Measurements from ENCODE around the gene SPATS2.
"Not testable (repeated sequence)": the region's sequence is repeated elsewhere in the genome, so short reads cannot be mapped to it uniquely, and the experiment has no call there.

SPATS2 gene

DNA sequence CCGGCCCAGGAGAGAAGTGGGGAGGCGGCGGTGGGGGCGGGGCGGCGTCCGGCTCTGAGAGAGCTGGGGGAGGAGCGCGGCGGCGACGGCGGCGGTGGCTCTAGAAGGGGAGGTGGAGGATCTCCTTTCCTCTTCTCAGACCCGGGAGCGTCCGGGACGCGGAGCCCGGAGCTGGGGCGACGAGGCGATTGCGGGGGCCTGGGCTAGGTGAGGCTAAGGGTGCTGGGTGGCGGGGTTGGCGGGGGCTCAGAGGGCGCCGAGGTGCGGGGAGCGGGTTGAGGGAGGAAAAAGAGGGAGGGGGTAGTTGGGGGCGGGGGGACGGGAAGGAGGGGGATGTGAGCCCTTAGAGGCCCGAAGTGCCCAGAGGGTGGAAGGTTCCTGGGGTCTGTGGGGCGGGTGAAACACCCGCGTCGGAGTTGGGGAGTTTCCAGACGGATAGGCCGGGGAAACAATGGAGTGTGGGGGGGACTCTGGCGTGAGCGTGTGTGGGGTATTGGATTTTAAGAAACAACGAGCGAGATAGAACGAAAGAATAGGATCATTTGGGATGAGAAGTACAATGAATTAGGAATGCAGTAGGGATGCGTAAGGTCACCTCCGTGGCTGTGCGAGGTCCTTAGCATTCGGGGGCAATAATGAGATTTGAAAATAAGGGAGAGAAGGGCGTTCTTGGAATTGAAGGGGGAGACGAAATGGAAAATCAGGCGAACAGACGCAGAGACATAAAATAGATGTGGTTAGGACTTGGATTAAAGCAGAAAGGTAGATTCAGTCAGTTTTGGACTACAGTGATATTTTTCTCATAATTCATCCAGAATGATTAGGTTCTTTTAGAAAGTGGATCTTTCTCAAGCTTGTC lies at the start of gene SPATS2:
SPATS2 (plus strand) TSS at position 82 of the 859 bp plus-strand sequence. CDS start 93,551 bp downstream, outside the sequence.
- no peak for DNase-seq
- intact Hi-C loops (cut with DNase I): loop anchor here (1.0 kb wide), 1 partner anchor 20 kb away; no protein-coding TSS in a partner anchor

DNA sequence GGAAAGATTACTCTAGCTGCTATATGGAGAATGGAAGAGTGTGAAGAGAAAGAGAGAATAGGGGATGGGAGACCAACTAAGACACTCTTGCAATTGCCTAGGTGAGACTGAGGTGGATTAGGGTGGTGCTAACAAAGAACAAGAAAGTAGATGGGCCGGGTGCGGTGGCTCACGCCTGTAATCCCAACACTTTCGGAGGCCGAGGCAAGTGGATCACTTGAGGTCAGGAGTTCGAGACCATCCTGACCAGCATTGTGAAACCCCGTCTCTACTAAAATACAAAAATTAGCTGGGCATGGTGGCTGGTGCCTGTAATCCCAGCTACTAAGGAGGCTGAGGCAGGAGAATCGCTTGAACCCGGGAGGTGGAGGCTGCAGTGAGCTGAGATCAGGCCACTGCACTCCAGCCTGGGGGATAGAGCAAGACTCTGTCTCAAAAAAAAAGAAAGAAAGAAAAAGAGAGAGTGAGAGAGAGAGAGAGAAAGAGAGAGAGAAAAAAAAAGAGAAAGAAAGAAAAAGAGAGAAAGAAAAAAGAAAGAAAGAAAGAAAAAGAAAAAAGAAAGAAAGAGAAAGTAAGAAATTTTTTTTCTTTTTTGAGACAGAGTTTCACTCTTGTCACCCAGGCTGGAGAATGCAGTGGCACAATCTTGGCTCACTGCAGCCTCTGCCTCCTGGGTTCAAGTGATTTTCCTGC lies 46.7 kb upstream of the SPATS2 start:
- peak in 3 of 10 donors; percentile 11 to 59 (median 20) for DNase-seq
- intact Hi-C loops (cut with DNase I): not testable (repeated sequence)

DNA sequence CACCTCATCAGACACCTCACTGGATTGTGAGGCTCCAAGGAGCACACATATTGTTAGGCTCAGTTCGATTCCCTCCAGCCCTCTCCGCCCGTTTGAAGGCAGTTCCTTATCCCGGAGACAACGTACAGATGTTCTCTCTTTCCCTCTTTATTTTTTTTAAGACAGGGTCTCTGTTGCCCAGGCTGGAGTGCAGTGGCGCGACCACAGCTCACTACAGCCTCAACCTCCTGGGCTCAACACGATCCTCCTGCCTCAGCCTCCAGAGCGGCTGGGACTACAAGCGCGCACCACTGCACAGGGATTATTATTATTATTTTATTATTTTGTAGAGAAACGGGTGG lies 44.9 kb upstream of the SPATS2 start:
- intact Hi-C loops (cut with DNase I): no loop called here
- peak in 2 of 10 donors; percentile 12 to 58 for DNase-seq

DNA sequence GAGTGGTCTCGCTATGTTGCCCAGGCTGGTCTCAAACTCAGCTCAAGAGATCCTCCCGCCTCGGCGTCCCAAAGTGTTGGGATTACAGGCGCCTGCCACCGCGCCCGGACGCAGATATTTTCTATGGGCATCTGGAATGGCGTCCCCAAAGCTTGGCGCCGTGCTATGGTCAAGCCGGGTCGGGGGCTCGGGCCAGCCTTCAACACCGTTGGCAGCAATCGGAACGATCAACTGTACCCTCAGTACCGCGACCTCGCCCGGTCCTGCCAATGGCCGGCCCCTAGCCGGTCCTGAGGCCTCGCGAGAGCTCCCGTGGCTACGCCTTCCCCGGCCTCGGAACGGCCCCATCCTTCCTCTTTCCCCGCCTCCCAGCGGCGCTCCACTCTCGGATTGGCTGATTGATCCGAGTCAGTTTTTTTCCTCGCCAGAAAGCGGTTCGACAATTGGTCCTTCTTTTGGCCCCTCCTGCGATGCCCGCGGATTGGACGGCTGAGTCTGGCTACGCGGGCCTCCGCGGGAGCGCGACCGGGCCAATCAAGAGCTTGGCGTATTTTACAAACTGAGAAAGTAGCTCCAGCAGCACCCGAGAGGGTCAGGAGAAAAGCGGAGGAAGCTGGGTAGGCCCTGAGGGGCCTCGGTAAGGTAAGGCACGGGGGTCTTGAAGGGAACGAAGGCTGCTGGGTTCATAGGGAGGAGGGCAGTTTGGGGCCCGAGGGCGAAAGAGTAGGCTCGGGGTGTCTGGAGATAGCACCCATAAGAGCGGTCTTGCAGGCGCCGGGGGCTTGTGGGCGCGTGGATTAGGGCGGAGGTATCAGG lies 44.3 kb upstream of the SPATS2 start, which contains the start of gene TROAP:
TROAP (plus strand) TSS at position 548 of the 816 bp plus-strand sequence. CDS start 354 bp downstream, outside the sequence.
- DNase-seq: peak; percentile 94 to 100 (median 98)

DNA sequence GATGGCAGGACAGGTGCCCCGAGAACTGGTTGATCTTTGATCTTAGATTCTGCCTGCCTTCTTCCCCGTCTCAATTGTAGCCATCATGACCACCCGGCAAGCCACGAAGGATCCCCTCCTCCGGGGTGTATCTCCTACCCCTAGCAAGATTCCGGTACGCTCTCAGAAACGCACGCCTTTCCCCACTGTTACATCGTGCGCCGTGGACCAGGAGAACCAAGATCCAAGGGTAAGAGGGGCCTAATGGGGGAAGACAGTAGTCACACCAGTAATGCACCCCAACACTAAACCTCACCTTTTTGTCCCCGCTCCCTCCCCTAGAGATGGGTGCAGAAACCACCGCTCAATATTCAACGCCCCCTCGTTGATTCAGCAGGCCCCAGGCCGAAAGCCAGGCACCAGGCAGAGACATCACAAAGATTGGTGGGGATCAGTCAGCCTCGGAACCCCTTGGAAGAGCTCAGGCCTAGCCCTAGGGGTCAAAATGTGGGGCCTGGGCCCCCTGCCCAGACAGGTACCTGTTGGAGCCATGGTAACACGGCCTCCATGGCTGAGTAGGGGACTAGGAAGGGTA lies 43.7 kb upstream of the SPATS2 start:
- intact Hi-C loops (cut with DNase I): no loop called here
- DNase-seq: peak in 3 of 10 donors; percentile 3 to 62 (median 32)

More for the DNA sequence above, 44.3 kb upstream of the SPATS2 start, which contains the start of gene TROAP:
- intact Hi-C loops (cut with DNase I): no loop called here

DNA sequence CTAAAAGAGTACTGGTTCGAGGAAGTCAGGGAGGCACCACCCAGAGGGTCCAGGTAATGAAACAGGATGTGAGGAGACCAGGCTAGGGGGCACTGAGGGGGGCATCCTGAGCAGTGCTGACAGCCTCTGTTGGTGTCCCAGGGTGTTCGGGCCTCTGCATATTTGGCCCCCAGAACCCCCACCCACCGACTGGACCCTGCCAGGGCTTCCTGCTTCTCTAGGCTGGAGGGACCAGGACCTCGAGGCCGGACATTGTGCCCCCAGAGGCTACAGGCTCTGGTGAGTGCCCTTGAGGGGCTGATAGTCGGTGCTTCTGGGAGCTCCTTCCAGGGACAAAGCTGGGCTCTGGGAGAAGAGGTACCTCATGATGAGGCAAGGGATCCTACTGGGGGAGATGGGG lies 41.7 kb upstream of the SPATS2 start:
- DNase-seq: peak in 3 of 10 donors; percentile 38 to 63 (median 41)
- intact Hi-C loops (cut with DNase I): no loop called here

DNA sequence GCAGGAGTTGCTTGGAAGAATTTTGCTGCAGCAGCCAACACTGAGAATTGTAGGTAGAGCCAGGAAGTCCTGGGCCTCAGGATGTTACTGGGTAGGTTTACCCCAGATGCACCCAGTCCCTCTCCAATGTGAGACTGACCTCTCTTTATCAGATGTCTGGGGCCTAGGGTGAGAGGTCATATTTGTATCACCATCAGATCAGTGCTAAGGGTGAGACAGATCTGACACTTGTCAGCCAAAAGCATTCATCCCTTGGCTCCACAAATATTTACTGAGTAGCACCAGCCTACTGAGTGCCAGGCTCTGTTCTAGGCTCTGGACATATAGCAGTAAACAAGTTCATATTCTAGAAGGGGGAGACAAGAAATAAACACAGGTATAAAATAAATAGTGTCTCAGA lies 39.9 kb upstream of the SPATS2 start:
- intact Hi-C loops (cut with DNase I): no loop called here
- peak in 1 of 10 donors; percentile 5 for DNase-seq

DNA sequence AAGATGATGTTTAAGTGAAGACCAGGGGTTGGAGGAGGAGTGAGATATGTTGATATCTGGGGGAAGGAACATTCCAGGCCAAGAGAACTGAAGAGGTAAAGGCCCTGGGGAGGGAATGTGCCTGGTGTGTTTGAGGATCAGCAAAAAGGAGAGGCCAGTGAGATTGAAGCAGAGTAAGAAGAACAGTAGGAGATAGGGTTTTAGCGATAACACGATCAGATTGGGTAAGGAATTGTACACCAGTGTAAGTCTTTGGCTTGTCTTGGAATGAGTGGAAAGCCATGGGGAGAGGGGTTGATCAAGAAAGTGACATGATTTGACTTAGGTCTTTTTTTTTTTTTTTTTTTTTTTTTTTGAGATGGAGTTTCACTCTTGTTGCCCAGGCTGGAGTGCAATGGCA lies 39.4 kb upstream of the SPATS2 start:
- intact Hi-C loops (cut with DNase I): no loop called here
- DNase-seq: no peak

DNA sequence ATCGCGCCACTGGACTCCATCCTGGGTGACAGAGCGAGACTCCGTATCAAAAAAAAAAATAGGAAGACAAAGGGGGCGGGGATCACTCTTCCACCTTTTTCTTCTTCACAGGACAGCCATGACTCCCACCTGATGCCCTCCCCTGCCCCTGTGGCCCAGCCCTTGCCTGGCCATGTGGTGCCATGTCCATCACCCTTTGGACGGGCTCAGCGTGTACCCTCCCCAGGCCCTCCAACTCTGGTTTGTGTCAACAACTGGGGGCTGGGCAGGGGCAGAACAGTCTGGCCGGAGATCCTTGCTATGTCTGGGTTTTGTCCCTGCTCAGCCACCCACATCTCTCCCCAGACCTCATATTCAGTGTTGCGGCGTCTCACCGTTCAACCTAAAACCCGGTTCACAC lies 38.4 kb upstream of the SPATS2 start:
- DNase-seq: peak in 2 of 10 donors; percentile 35 to 43
- intact Hi-C loops (cut with DNase I): no loop called here

DNA sequence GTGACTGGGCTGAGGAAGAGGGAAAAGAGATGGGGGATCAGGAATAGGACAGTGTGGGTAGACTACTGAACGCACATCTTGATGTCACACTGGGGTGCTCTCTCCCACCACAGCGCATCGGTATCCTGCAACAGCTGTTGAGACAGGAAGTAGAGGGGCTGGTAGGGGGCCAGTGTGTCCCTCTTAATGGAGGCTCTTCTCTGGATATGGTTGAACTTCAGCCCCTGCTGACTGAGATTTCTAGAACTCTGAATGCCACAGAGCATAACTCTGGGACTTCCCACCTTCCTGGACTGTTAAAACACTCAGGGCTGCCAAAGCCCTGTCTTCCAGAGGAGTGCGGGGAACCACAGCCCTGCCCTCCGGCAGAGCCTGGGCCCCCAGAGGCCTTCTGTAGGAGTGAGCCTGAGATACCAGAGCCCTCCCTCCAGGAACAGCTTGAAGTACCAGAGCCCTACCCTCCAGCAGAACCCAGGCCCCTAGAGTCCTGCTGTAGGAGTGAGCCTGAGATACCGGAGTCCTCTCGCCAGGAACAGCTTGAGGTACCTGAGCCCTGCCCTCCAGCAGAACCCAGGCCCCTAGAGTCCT lies 37.1 kb upstream of the SPATS2 start:
- peak in 2 of 10 donors; percentile 22 to 52 for DNase-seq
- intact Hi-C loops (cut with DNase I): no loop called here

DNA sequence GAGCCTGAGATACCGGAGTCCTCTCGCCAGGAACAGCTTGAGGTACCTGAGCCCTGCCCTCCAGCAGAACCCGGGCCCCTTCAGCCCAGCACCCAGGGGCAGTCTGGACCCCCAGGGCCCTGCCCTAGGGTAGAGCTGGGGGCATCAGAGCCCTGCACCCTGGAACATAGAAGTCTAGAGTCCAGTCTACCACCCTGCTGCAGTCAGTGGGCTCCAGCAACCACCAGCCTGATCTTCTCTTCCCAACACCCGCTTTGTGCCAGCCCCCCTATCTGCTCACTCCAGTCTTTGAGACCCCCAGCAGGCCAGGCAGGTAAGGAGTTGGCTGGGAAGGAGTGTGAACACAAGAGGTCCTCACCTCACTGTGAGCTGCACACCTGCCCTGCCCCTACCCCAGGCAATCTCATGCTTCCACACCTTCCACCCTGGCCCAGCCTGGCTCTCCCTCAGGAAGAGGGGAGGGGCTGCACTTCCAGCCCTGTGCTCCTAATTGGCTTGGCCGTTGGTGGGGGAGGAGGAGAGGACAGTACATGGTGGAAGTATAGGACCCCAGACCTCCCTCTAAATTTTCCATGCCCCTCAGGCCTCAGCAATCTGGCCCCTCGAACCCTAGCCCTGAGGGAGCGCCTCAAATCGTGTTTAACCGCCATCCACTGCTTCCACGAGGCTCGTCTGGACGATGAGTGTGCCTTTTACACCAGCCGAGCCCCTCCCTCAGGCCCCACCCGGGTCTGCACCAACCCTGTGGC lies 36.5 kb upstream of the SPATS2 start:
- DNase-seq: peak in 2 of 10 donors; percentile 67 to 77
- intact Hi-C loops (cut with DNase I): loop anchor here (1.0 kb wide), 1 partner anchor 183 kb away; no protein-coding TSS in a partner anchor

DNA sequence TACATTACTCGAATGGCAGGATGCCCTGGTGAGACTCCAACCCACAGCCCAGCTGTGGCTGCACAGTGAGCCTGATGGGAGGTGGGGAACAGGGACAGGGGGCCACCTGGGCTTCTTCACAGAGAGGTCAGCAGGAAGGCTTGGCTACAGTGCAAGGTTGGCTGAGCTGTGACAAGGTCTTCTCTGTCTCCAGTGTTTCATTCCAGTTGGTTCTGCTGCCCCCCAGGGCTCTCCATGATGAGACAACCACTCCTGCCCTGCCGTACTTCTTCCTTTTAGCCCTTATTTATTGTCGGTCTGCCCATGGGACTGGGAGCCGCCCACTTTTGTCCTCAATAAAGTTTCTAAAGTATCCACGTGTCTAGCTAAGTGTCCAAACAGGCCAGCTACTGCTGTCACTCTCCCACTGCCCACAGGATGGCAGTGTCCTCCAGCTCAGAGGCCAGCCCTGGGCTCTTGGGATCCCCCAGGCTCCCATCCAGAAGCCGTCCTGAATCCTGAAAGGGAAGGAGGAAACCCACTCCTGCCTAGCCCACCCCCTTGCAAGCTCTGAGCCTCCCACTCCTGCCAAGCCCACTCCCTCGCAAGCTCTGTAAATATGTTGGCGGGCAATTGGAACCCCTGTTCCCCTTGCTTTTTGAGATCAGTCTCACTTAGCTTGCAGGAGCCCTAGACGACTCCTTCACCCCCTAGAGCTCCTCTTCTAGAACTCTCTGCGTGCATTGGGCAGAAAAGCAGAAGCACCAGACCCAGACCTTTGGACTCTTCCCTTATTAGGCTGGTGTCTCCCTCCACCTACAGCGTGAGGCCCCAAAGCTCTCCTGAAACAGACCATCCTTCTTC lies 35.7 kb upstream of the SPATS2 start:
- DNase-seq: peak in 9 of 10 donors; percentile 51 to 95 (median 75)

DNA sequence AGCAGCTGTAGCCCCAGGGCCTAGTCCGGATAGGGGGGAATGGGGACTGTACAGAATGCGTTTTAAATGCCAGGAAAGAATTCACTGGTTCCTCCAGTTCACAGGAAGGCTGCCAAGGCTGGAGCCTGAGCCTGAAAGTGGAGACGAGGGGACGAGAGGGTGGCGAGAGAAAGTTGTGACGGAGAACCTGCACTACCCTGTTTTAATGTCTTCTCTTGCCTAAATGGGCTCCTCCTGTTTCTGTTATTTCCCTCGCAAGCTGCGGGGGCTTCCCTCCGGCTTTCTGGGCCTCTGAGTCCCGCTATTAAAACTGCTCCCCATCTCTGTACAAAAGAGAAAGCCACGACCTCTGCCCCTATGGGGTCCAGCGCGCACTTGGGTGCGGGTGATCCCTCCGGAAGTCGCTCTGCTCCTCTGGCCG lies 34.8 kb upstream of the SPATS2 start:
- peak in 2 of 10 donors; percentile 24 to 59 for DNase-seq
- intact Hi-C loops (cut with DNase I): no loop called here

More for the DNA sequence above, 35.7 kb upstream of the SPATS2 start:
- intact Hi-C loops (cut with DNase I): loop anchor here (1.0 kb wide), 1 partner anchor 183 kb away; no protein-coding TSS in a partner anchor

DNA sequence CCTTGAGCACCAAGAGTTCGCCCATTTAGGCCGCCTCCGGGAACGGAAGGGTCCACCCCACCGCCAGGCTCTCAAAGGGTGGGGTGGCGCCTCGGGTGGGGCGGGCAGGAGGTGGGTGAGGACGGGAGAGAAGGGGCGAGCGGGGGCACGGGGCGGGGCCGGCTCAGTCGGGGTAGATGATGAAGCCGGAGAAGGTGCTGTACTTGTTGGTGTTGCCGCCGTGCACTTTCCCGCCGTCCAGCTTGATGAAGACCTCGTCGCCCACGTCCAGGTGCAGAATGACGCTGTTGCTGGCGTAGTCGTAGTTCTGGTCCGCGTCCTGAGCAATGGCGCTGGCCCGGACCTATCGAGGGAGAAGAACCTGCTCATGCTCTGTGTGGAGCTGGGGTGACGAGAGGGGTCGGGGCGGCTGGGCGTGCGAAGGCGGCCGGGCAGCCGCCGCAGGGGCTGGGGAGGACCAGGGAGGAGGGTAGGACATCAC lies 34.3 kb upstream of the SPATS2 start:
- DNase-seq: peak in 2 of 10 donors; percentile 71 to 81
- intact Hi-C loops (cut with DNase I): no loop called here

DNA sequence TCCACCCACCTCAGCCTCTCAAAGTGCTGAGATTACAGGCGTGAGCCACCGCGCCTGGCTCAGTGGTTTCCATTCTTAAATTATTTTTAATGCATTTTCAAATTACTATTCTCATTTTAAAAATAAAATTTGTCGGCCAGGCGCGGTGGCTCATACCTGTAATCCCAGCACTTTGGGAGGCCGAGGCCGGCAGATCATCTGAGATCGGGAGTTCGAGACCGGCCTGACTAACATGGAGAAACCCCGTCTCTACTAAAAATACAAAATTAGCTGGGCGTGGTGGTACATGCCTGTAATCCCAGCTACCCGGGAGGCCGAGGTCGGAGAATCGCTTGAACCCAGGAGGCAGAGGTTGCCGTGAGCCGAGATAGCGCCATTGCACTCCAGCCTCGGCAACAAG lies 33.5 kb upstream of the SPATS2 start:
- intact Hi-C loops (cut with DNase I): not testable (repeated sequence)
- DNase-seq: peak in 3 of 10 donors; percentile 15 to 61 (median 21)

DNA sequence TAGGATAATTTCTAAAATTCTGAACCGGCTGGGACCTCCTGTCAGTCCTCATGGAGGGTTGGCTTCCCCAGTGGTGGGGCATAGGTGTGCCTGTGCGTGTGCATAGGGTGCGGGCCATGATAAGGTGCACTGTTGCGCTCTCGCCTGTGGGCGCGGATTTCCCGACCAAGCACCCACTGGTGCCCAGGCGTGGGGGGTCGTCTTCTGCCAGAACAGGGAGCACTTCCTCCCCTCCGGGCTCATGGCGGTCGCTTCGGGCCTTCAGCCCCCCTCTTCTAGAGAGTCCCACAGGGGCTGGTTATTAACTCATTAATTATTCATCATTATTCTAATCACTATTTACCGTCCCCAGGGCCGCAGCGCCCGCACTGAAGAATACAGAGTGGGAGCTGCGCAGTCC lies 33.0 kb upstream of the SPATS2 start:
- DNase-seq: peak in 3 of 10 donors; percentile 10 to 79 (median 55)
- intact Hi-C loops (cut with DNase I): no loop called here

DNA sequence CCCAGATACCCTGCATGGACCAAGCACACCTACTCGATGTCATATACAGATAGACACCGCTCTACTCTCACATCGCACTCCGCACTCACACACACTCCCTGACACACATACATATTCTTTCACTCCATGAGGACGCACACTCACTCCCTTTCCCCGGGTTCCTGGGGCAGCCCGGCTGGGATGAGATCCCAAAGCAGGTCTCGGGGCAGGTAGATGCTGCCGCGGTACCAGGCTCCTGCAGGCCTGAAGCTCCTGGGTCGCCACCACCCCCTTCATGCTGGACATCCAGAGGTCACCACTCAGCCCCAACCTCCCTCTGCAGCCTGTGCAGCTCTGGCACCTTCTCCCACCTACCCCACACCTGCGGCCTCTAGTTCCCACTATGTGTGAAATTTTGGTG lies 32.6 kb upstream of the SPATS2 start:
- intact Hi-C loops (cut with DNase I): no loop called here
- DNase-seq: peak in 2 of 10 donors; percentile 46 to 55

Measured in posterior cingulate gyrus (tissue), 11 donors.